ENCODE measurements around the gene SLC12A6. TPM values are rescaled to one million over a fixed set of nuclear protein-coding genes. Genes with fewer than 3 reads are reported as not detected.

SLC12A6 gene
- total RNA-seq, 1 donor from 2014 or later = 16.4 TPM

DNA sequence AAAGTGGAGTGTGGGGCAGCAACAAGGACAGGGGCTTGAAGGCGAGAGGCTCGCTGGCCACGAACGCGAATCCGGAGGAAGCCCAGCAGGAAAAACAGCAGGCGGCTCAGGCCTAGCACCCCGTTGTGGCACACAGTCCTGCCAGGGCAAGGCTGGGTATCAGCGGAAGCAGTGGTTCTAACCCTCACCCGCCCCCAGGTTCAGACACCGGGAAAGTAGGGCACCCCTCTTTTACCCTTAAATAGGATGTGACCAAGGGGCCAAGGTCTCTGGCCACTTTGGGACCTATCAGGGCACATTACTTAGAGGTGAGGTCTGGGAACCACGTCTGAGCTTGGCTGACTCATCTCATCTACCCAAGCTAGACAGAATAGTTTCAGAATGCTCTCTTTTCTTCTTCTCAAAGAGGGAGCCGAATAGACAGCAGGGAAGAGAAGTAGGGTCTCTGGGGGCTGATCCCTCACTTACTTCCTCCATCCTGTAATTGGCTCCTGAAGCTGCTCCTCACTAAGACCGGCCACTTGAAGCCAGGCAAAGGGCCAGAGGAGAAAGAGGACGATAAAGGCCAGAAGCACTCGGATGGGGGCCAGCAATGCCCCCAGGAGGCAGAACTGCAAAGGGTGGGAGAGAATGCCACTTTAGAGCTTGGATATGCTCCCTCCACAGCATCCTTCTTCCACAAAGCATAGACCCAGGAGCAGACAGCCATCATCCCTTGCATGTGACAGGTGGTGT lies 27.7 kb upstream of the SLC12A6 start:
- TF ChIP-seq, protein P1, sequence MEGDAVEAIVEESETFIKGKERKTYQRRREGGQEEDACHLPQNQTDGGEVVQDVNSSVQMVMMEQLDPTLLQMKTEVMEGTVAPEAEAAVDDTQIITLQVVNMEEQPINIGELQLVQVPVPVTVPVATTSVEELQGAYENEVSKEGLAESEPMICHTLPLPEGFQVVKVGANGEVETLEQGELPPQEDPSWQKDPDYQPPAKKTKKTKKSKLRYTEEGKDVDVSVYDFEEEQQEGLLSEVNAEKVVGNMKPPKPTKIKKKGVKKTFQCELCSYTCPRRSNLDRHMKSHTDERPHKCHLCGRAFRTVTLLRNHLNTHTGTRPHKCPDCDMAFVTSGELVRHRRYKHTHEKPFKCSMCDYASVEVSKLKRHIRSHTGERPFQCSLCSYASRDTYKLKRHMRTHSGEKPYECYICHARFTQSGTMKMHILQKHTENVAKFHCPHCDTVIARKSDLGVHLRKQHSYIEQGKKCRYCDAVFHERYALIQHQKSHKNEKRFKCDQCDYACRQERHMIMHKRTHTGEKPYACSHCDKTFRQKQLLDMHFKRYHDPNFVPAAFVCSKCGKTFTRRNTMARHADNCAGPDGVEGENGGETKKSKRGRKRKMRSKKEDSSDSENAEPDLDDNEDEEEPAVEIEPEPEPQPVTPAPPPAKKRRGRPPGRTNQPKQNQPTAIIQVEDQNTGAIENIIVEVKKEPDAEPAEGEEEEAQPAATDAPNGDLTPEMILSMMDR (IDR thresholded peaks at IDR 0.05; ENCODE audit: insufficient read depth, low read length, poor library complexity, severe bottlenecking) = no peak
- Histone ChIP-seq H3K27me3 (ENCODE audit: control insufficient read depth, insufficient read depth, low read length) (no peaks in the 10 kb centered on the region), H3K4me3 (ENCODE audit: low read depth, low read length) (no peak overlapping the region), H3K36me3 (ENCODE audit: control insufficient read depth, insufficient read depth, low read length) (peaks cover 1% of the 10 kb centered on the region)
- no peak for DNase-seq (ENCODE audit: low read depth)

DNA sequence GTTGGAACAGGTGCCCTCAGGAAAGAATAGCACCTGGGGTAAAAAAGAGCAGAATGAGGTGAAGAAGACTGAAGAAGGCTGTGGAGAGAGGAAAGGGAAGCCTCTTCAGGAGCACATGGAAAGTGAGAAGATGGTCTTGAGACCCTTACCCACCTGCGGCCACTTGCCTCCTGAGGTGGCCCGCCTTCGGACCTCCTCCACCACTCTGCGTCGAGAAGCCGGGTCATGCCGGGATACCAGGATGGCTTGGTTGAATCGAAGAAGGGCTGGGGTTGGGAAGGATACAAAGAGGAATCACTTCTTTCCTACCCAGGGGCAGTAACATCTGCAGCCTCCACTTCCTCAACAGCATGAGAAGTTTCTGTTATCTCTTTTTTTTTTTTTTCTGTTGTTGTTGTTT lies 26.5 kb upstream of the SLC12A6 start:
- peaks cover 1% of the 10 kb centered on the region for H3K36me3 ChIP-seq (ENCODE audit: control insufficient read depth, insufficient read depth, low read length)
- no peak overlapping the region for H3K4me3 ChIP-seq (ENCODE audit: low read depth, low read length)
- TF ChIP-seq, protein P1 (IDR thresholded peaks at IDR 0.05; ENCODE audit: insufficient read depth, low read length, poor library complexity, severe bottlenecking) = no peak
- H3K27me3 ChIP-seq (ENCODE audit: control insufficient read depth, insufficient read depth, low read length) = no peaks in the 10 kb centered on the region
- DNase-seq (ENCODE audit: low read depth) = no peak

DNA sequence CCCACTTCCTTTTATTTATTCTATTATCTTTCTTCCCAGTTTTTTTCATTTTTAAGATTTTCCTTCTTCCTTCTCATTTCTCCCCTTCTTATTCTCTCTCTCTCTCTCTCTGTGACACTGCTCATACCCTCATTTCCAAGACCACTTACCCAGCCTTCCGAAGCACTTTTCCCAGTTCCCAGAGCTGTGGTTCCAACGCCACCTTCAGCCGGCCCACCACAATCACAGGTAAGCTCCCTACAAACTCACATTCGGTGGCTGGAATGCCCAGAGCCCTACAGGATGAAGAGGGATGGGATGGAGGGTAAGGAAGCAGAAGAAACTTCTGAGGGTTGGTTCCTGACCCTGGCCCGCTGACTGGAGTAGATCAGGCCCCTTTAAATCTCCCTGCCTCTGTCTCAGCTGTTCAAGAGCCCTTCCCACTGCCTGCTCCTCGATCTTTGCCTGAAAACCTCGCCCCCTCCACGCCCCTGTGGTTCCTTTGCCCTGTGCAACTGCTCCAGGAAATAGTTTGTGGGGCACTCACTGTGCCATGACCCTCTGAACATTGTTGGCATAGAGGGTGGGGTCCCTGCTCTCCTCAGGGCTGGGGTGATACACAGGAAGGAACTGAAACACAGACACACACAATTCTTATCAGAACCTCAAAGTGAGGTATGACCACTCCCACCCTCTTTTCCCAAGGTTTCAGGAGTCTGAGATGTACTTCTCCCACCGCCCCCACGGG lies 24.6 kb upstream of the SLC12A6 start:
- H3K36me3 ChIP-seq (ENCODE audit: control insufficient read depth, insufficient read depth, low read length) = peaks cover 1% of the 10 kb centered on the region
- TF ChIP-seq, protein P1 (IDR thresholded peaks at IDR 0.05; ENCODE audit: insufficient read depth, low read length, poor library complexity, severe bottlenecking) = no peak
- H3K4me3 ChIP-seq (ENCODE audit: low read depth, low read length) = no peak overlapping the region
- DNase-seq (ENCODE audit: low read depth) = no peak
- H3K27me3 ChIP-seq (ENCODE audit: control insufficient read depth, insufficient read depth, low read length) = no peaks in the 10 kb centered on the region

DNA sequence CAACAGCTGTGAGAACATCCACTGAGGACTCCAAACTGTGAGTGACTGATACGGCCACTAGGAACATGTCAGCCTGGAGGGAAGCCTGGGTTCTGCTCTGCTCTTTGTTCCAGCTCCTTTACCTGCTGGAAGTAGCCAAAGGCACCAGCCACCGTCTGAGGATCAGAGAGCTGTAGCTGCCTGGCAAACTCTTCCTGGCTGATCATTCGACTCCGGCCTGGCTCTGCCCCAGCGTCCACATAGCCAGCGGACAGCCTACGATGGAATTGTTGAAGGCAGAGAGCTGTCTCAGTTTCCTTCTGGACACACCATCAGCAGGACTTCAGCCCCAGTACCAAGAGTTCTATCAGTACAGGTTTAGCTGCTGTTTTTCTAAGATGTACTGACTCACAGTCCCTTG lies 23.7 kb upstream of the SLC12A6 start:
- no peak for DNase-seq (ENCODE audit: low read depth)
- TF ChIP-seq, protein P1 (IDR thresholded peaks at IDR 0.05; ENCODE audit: insufficient read depth, low read length, poor library complexity, severe bottlenecking) = no peak
- Histone ChIP-seq H3K36me3 (ENCODE audit: control insufficient read depth, insufficient read depth, low read length) (peaks cover 1% of the 10 kb centered on the region), H3K4me3 (ENCODE audit: low read depth, low read length) (no peak overlapping the region), H3K27me3 (ENCODE audit: control insufficient read depth, insufficient read depth, low read length) (no peaks in the 10 kb centered on the region)

DNA sequence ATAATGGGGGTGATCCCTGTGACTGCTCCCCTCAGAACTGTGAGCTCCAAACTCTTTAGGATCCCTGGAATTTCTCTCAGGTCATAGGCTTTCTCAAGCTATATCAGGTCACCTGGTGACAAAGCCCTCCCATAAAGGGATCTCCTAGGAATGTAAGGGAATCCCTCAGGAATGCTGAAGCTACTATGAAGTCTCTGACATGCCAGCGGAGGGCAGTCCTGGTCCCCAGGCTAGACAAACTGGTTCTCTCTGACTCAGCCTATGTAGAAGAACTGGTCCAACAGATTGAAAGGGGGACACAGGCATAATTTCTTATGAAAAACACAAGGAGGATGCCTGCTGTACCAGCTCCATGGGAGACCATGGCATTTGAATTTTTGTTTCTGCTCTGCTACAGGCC lies 22.7 kb upstream of the SLC12A6 start:
- Histone ChIP-seq H3K4me3 (ENCODE audit: low read depth, low read length) (no peak overlapping the region), H3K27me3 (ENCODE audit: control insufficient read depth, insufficient read depth, low read length) (no peaks in the 10 kb centered on the region), H3K36me3 (ENCODE audit: control insufficient read depth, insufficient read depth, low read length) (peaks cover 1% of the 10 kb centered on the region)
- TF ChIP-seq, protein P1 (IDR thresholded peaks at IDR 0.05; ENCODE audit: insufficient read depth, low read length, poor library complexity, severe bottlenecking) = no peak
- DNase-seq (ENCODE audit: low read depth) = no peak
